Activated CD8-positive, alpha-beta memory T cell treated with anti-CD3 and anti-CD28 coated beads, Interleukin-2, amount 50 U/mL, for 48 hours (primary cell): ENCODE data around the gene HOXD1.

Experiments used
- DNase-seq: peaks from one replicate; pipeline ENCODE4 v3.0.0-alpha.2; 2020

The HOXD1 gene

GRCh38 chr2:176187200-176187898 lies 1.1 kb upstream of the HOXD1 start:
- DNase-seq: no peak

- peak; percentile 61 for DNase-seq
Observed at GRCh38 chr2:176188774-176189680, 559 bp downstream of the HOXD1 start.

- DNase-seq: no peak
Observed at GRCh38 chr2:176189681-176190641, 1.5 kb downstream of the HOXD1 start.

GRCh38 chr2:176192351-176192750 lies 3.9 kb downstream of the HOXD1 start:
- no peak for DNase-seq

GRCh38 chr2:176193048-176193447 lies 4.6 kb downstream of the HOXD1 start:
- no peak for DNase-seq

GRCh38 chr2:176199902-176200301 lies 11.4 kb downstream of the HOXD1 start:
- DNase-seq: no peak

- DNase-seq: no peak
Observed at GRCh38 chr2:176200971-176201370, 12.5 kb downstream of the HOXD1 start.

- no peak for DNase-seq
Observed at GRCh38 chr2:176202491-176202890, 14.0 kb downstream of the HOXD1 start.

GRCh38 chr2:176205126-176205525 lies 16.7 kb downstream of the HOXD1 start:
- no peak for DNase-seq

- DNase-seq: no peak
Observed at GRCh38 chr2:176206136-176206535, 17.7 kb downstream of the HOXD1 start.

GRCh38 chr2:176206682-176207081 lies 18.2 kb downstream of the HOXD1 start:
- no peak for DNase-seq

- DNase-seq: no peak
Observed at GRCh38 chr2:176211110-176211509, 22.6 kb downstream of the HOXD1 start.

- DNase-seq: no peak
Observed at GRCh38 chr2:176212276-176212675, 23.8 kb downstream of the HOXD1 start.

GRCh38 chr2:176213406-176213805 lies 24.9 kb downstream of the HOXD1 start:
- no peak for DNase-seq

- no peak for DNase-seq
Observed at GRCh38 chr2:176227874-176228273, 39.4 kb downstream of the HOXD1 start.

GRCh38 chr2:176234156-176234555 lies 45.7 kb downstream of the HOXD1 start:
- no peak for DNase-seq

- DNase-seq: no peak
Observed at GRCh38 chr2:176234940-176235339, 46.5 kb downstream of the HOXD1 start.

- no peak for DNase-seq
Observed at GRCh38 chr2:176237456-176237855, 49.0 kb downstream of the HOXD1 start.

GRCh38 chr2:176239031-176239430 lies 50.6 kb downstream of the HOXD1 start:
- DNase-seq: no peak

GRCh38 chr2:176240301-176240700 lies 51.8 kb downstream of the HOXD1 start:
- DNase-seq: no peak
